Gastrocnemius medialis (tissue), 4 donors: ENCODE measurements around the gene PLCG2.

ENCODE experiments used
- CTCF ChIP-seq, 5 experiments: fragments of 450-650 bp in 3 of 5; fragments of 200-600 bp in 2 of 5; sonication (generic) in 2 of 5; IDR thresholded peaks in 4 of 5; conservative IDR thresholded peaks in 1 of 5; 1 replicate in 4 of 5; 2 replicates in 1 of 5; pipeline ENCODE4 v1.5.1; 2016 to 2019; ENCODE audit warnings: antibody characterized with exemption in 5 of 5, mild to moderate bottlenecking in 3 of 5, moderate library complexity in 3 of 5
- POLR2A ChIP-seq, 2 donors: fragments of 450-650 bp; IDR thresholded peaks; one replicate each; pipeline ENCODE4 v1.6.1; 2017; ENCODE audit warnings: antibody characterized with exemption in 2 of 2, mild to moderate bottlenecking in 2 of 2, moderate library complexity in 2 of 2

GRCh38 chr16:81992859-81993258 is 213.8 kb downstream of the PLCG2 start:
- TF ChIP-seq CTCF (IDR thresholded peaks at IDR 0.05 in 4 of 5, conservative IDR thresholded peaks at IDR 0.05 in 1 of 5) (no peak), POLR2A (IDR thresholded peaks at IDR 0.05) (no peak)
